Mucosa of descending colon (tissue), 3 donors: ENCODE results near the gene KCNAB3. TPM values are rescaled to one million over a fixed set of nuclear protein-coding genes. Genes with fewer than 3 reads are reported as not detected.

Source experiments
- ATAC-seq: fragments of 200-7000 bp; cut with Tn5 transposase; one replicate; pipeline ENCODE4 v1.9.1; 2020; ENCODE audit warnings: mild to moderate bottlenecking, moderate library complexity
- DNase-seq, 3 donors: peaks; one replicate each; pipeline ENCODE4 v3.0.0-alpha.2; 2020
- H3K36me3 ChIP-seq: fragments of 200-600 bp; one replicate; pipeline ENCODE4 v1.8.0; 2021; ENCODE audit warnings: low read depth, mild to moderate bottlenecking
- H3K4me1 ChIP-seq: fragments of 200-600 bp; one replicate; pipeline ENCODE4 v1.8.0; 2021; ENCODE audit warnings: low read depth, mild to moderate bottlenecking
- H3K4me3 ChIP-seq: fragments of 200-600 bp; one replicate; pipeline ENCODE4 v1.8.0; 2021; ENCODE audit warnings: mild to moderate bottlenecking
- H3K9me3 ChIP-seq: fragments of 200-600 bp; one replicate; pipeline ENCODE4 v1.8.0; 2021; ENCODE audit warnings: mild to moderate bottlenecking
- CTCF ChIP-seq: fragments of 200-600 bp; IDR thresholded peaks from one replicate; pipeline ENCODE4 v1.8.0; 2022; ENCODE audit warnings: antibody characterized with exemption, mild to moderate bottlenecking
- intact Hi-C, 2 donors: fragments of 100-400 bp; cut with DNase I in 1 of 2; cut with micrococcal nuclease in 1 of 2; formaldehyde crosslinking; loops; one replicate each; pipeline versions ENCODE4 v1.11.0 to v1.11.1; 2022; cut with DNase I, micrococcal nuclease
- total RNA-seq, 3 donors: library from RNA; stranded (reverse); fragmentation: NEBNext Ultra II Directional in 2 of 3; extraction: Animal tissue kit (Norgen Biotek cat#: 25700) in 2 of 3; gene quantifications; one replicate each; pipeline versions ENCODE4 v1.2.1 to v1.2.4, GENCODE V29; 2021 to 2023
- donor health status: DM: no; HTN: no; CAD: no; lungs with moderate emphysema.
- donor health status: DM: no; HTN: no; CAD: no.
- donor health status: DM: no; HTN: yes; CAD: no.

KCNAB3 gene
- total RNA-seq, 3 donors from 2014 or later = 3.3 to 5.5 (median 3.9) TPM

- no peak for DNase-seq
- Histone ChIP-seq H3K36me3 (no peaks in the 10 kb centered on the region), H3K9me3 (no peaks in the 10 kb centered on the region), H3K4me1 (peaks cover 10% of the 10 kb centered on the region), H3K4me3 (no peak overlapping the region)
- intact Hi-C loops = loop anchor here in 1 of 2 donors (5.0 kb wide), 1 partner anchor 77 kb away; no protein-coding TSS in a partner anchor
- no peak for ATAC-seq
- TF ChIP-seq CTCF = no peak
These were observed 19.4 kb downstream of the KCNAB3 start for GRCh38 chr17:7910281-7910680.

GRCh38 chr17:7909089-7909488, 20.6 kb downstream of the KCNAB3 start:
- TF ChIP-seq CTCF = no peak
- H3K36me3 ChIP-seq = no peaks in the 10 kb centered on the region
- H3K4me3 ChIP-seq = no peak overlapping the region
- DNase-seq = no peak
- intact Hi-C loops = loop anchor here in 1 of 2 donors (10.0 kb wide), 1 partner anchor 76 kb away; no protein-coding TSS in a partner anchor
- ATAC-seq = no peak
- no peaks in the 10 kb centered on the region for H3K4me1 ChIP-seq
- no peaks in the 10 kb centered on the region for H3K9me3 ChIP-seq

DNA sequence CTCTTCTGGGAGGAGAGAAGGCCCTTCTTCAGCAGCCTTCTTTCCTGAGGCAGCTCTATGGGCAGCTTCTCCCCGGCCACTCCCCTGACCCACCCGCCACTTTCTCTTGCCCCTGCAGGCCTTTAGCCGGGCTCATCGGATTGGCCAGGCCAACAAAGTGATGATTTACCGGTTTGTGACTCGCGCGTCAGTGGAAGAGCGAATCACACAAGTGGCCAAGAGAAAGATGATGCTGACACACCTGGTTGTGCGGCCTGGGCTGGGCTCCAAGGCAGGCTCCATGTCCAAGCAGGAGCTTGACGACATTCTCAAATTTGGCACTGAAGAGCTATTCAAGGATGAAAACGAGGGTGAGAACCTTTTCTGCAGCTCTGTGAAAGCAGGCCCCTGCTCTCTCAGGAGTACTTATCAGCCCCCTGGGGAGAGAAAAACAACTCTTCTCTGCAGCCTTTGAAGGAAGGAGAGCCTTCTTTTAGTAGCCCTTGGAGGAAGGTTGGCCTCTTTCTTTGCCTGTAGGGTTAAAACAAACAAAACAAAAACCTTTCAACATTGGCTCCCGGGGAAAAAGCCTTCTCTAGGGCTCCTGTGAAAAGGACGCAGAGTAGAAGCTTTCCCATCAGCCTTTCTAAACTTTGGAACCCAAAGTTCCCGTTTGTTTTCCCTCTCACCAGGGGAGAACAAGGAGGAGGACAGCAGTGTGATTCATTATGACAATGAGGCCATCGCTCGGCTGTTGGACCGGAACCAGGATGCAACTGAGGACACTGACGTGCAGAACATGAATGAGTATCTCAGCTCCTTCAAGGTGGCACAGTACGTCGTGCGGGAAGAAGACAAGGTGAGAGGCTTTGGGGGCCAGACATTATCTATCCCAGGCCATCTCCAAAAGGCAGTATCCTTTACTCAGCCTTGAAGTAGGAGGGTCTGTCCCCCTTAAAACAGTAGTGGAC, 26.2 kb downstream of the KCNAB3 start:
- Histone ChIP-seq H3K36me3 (no peaks in the 10 kb centered on the region), H3K4me1 (no peaks in the 10 kb centered on the region), H3K9me3 (no peaks in the 10 kb centered on the region), H3K4me3 (no peak overlapping the region)
- ATAC-seq = no peak
- intact Hi-C loops = loop anchor here in 1 of 2 donors (10.0 kb wide), 1 partner anchor 81 kb away; no protein-coding TSS in a partner anchor
- no peak for TF ChIP-seq CTCF
- no peak for DNase-seq

GRCh38 chr17:7897773-7898172, 31.9 kb downstream of the KCNAB3 start:
- DNase-seq (peak in 1 of 3 donors; percentile 51), ATAC-seq (peak; percentile 85)
- no peaks in the 10 kb centered on the region for H3K4me1 ChIP-seq
- TF ChIP-seq CTCF = no peak
- H3K36me3 ChIP-seq = peaks cover 3% of the 10 kb centered on the region
- H3K4me3 ChIP-seq = no peak overlapping the region
- intact Hi-C loops = loop anchor here in 1 of 2 donors (5.0 kb wide), 1 partner anchor 35 kb away; no protein-coding TSS in a partner anchor
- H3K9me3 ChIP-seq = no peaks in the 10 kb centered on the region

- intact Hi-C loops = loop anchor here in 1 of 2 donors (5.0 kb wide), 1 partner anchor 35 kb away; no protein-coding TSS in a partner anchor
- Histone ChIP-seq H3K36me3 (peaks cover 3% of the 10 kb centered on the region), H3K9me3 (no peaks in the 10 kb centered on the region), H3K4me3 (no peak overlapping the region), H3K4me1 (no peaks in the 10 kb centered on the region)
- ATAC-seq = no peak
- no peak for TF ChIP-seq CTCF
- no peak for DNase-seq
These were observed 32.6 kb downstream of the KCNAB3 start for GRCh38 chr17:7897090-7897489.
